HCT116 (cell line): ENCODE results near the gene UCP2. TPM values are rescaled to one million over a fixed set of nuclear protein-coding genes. Genes with fewer than 3 reads are reported as not detected.
A peak's percentile ranks its signal among the peaks of the same experiment; 100 is the strongest.

Experiments used
- ATAC-seq: fragments of 200-7000 bp; cut with Tn5 transposase; 2 replicates; pipeline ENCODE4 v1.9.1; 2020; ENCODE audit warnings: mild to moderate bottlenecking, moderate library complexity
- BruUV-seq: library from RNA; stranded (reverse); fragments of 400-500 nt; replicated peaks from 2 replicates; lab custom pipeline; 2021; lab: Mats Ljungman, UMichigan
- CTCF ChIA-PET: fragments of 300-600 bp; sonication (Branson Sonifier 250); formaldehyde crosslinking; loops from one replicate; lab custom pipeline; 2021; ENCODE audit warnings: antibody characterized with exemption; lab: Charles Lee
- POLR2A ChIA-PET: fragments of 300-600, 350-600 bp; sonication (Branson Sonifier 250); formaldehyde crosslinking; loops from one replicate; lab custom pipeline; 2021; ENCODE audit warnings: antibody characterized with exemption; lab: Charles Lee
- RAD21 ChIA-PET, 2 experiments: fragments of 300-600 bp; sonication (Branson Sonifier 250); formaldehyde crosslinking; loops; one replicate each; lab custom pipeline; 2023; ENCODE audit warnings: low total read pairs in 2 of 2; ENCODE audit not compliant: uncharacterized antibody in 2 of 2, unreplicated experiment in 2 of 2, low non-redundant PET in 1 of 2; lab: Charles Lee
- DNase-seq: peaks from one replicate; pipeline ENCODE4 v3.0.0-alpha.2; 2010; ENCODE audit warnings: low read depth, low spot score
- H2AFZ ChIP-seq: fragments of 200-600 bp; shearing (Covaris generic), sonication (generic); 2 replicates; pipeline ENCODE4 v1.6.1; 2017; ENCODE audit warnings: low read depth, mixed run types, mixed read lengths, antibody characterized with exemption, low read length; ENCODE audit not compliant: poor library complexity, severe bottlenecking
- H3K27ac ChIP-seq: 2 replicates; pipeline ENCODE4 v1.5.1; 2012; ENCODE audit warnings: low read depth, low read length
- H3K27me3 ChIP-seq: fragments of 200-600 bp; sonication (generic); 2 replicates; pipeline ENCODE4 v1.6.1; 2016; ENCODE audit warnings: mixed run types, low read length, mixed read lengths; ENCODE audit not compliant: insufficient read depth
- H3K36me3 ChIP-seq, 2 experiments: fragments of 200-500 bp in 1 of 2; fragments of 200-600 bp in 1 of 2; sonication (Bioruptor generic) in 1 of 2; sonication (generic) in 1 of 2; 2 replicates each; pipeline versions ENCODE4 v1.5.1 to v1.6.1; 2014 to 2016; ENCODE audit warnings: low read length in 2 of 2, inconsistent platforms in 1 of 2, mixed read lengths in 1 of 2, mixed run types in 1 of 2; ENCODE audit not compliant: insufficient read depth in 2 of 2, control insufficient read depth in 1 of 2
- H3K4me1 ChIP-seq, 2 experiments: fragments of 200-600 bp in 1 of 2; sonication (generic) in 1 of 2; 2 replicates each; pipeline versions ENCODE4 v1.5.1 to v1.6.1; 2012 to 2017; ENCODE audit warnings: low read length in 2 of 2, inconsistent platforms in 1 of 2, mild to moderate bottlenecking in 1 of 2, mixed read lengths in 1 of 2, mixed run types in 1 of 2, moderate library complexity in 1 of 2; ENCODE audit not compliant: insufficient read depth in 2 of 2, control insufficient read depth in 1 of 2
- H3K4me2 ChIP-seq: fragments of 200-600 bp; sonication (generic); 2 replicates; pipeline ENCODE4 v1.6.1; 2017; ENCODE audit warnings: mixed run types, low read length, mixed read lengths
- H3K4me3 ChIP-seq, 2 experiments: fragments of 200-600 bp in 1 of 2; sonication (generic) in 1 of 2; replicated peaks in 1 of 2; 2 replicates each; pipeline ENCODE4 v1.5.1; 2011 to 2016; ENCODE audit warnings: low read length in 2 of 2, control low read depth in 1 of 2, low read depth in 1 of 2, mild to moderate bottlenecking in 1 of 2, mixed read lengths in 1 of 2, mixed run types in 1 of 2
- H3K79me2 ChIP-seq: fragments of 200-600 bp; sonication (generic); 2 replicates; pipeline ENCODE4 v1.6.1; 2017; ENCODE audit warnings: mild to moderate bottlenecking, mixed run types, low read length, moderate library complexity, mixed read lengths; ENCODE audit not compliant: insufficient read depth
- H3K9ac ChIP-seq: fragments of 200-600 bp; sonication (generic); 2 replicates; pipeline ENCODE4 v1.6.1; 2016; ENCODE audit warnings: low read length, mixed read lengths
- H3K9me2 ChIP-seq: fragments of 200-600 bp; sonication (generic), shearing (Covaris generic); 2 replicates; pipeline ENCODE4 v1.6.1; 2017; ENCODE audit warnings: mixed run types, mild to moderate bottlenecking, moderate library complexity; ENCODE audit not compliant: insufficient read depth
- H3K9me3 ChIP-seq, 2 experiments: fragments of 200-500 bp in 1 of 2; fragments of 200-600 bp in 1 of 2; sonication (Bioruptor generic) in 1 of 2; sonication (generic) in 1 of 2; 2 replicates each; pipeline ENCODE4 v1.6.1; 2014 to 2017; ENCODE audit warnings: low read length in 2 of 2, mixed read lengths in 2 of 2, inconsistent platforms in 1 of 2, low read depth in 1 of 2, mild to moderate bottlenecking in 1 of 2, mixed run types in 1 of 2, moderate library complexity in 1 of 2; ENCODE audit not compliant: control insufficient read depth in 1 of 2, insufficient read depth in 1 of 2
- H4K20me1 ChIP-seq: fragments of 200-600 bp; sonication (generic), shearing (Covaris generic); 2 replicates; pipeline ENCODE4 v1.6.1; 2017; ENCODE audit warnings: mixed run types, mild to moderate bottlenecking, moderate library complexity; ENCODE audit not compliant: insufficient read depth
- CBX3 ChIP-seq: IDR thresholded peaks from 2 replicates; pipeline ENCODE4 v1.6.1; 2012; ENCODE audit warnings: low read depth
- CEBPB ChIP-seq: IDR thresholded peaks from 2 replicates; pipeline ENCODE4 v1.6.1; 2012; ENCODE audit warnings: low read depth
- EGR1 ChIP-seq: IDR thresholded peaks from 2 replicates; pipeline ENCODE4 v1.6.1; 2012; ENCODE audit warnings: low read depth
- EZH2 ChIP-seq: fragments of 200-600 bp; sonication (generic); IDR thresholded peaks from 2 replicates; pipeline ENCODE4 v1.6.1; 2017; ENCODE audit warnings: antibody characterized with exemption, mixed run types
- EZH2phosphoT487 ChIP-seq: fragments of 200-600 bp; IDR thresholded peaks from 2 replicates; pipeline ENCODE4 v1.6.1; 2018; ENCODE audit warnings: antibody characterized with exemption, borderline replicate concordance
- FOSL1 ChIP-seq: IDR thresholded peaks from 2 replicates; pipeline ENCODE4 v1.6.1; 2012; ENCODE audit warnings: low read depth
- POLR2AphosphoS5 ChIP-seq: IDR thresholded peaks from 2 replicates; pipeline ENCODE4 v1.6.1; 2011; ENCODE audit warnings: mild to moderate bottlenecking, low read depth, low read length, moderate library complexity
- RAD21 ChIP-seq: IDR thresholded peaks from 2 replicates; pipeline ENCODE4 v1.6.1; 2012; ENCODE audit warnings: low read depth, mild to moderate bottlenecking
- YY1 ChIP-seq: IDR thresholded peaks from 2 replicates; pipeline ENCODE4 v1.6.1; 2011; ENCODE audit warnings: low read length, low read depth, moderate library complexity, mild to moderate bottlenecking; ENCODE audit not compliant: insufficient replicate concordance; ENCODE audit errors: extremely low read depth
- ZFX ChIP-seq: fragments of 450-650 bp; IDR thresholded peaks from 2 replicates; pipeline ENCODE4 v1.6.1; 2017
- ZNF274 ChIP-seq: fragments of 200-500 bp; sonication (Bioruptor generic); IDR thresholded peaks from 2 replicates; pipeline ENCODE4 v1.6.1; 2014; ENCODE audit warnings: mild to moderate bottlenecking, low read depth, low read length, inconsistent platforms
- intact Hi-C: fragments of 100-400 bp; cut with micrococcal nuclease; formaldehyde crosslinking; loops from 2 replicates; pipeline ENCODE4 v1.10.0; 2022
- total RNA-seq: library from RNA; stranded (reverse); gene quantifications from one replicate; pipeline ENCODE4 v1.2.1, GENCODE V29; 2021; ENCODE audit not compliant: unreplicated experiment
- TF ChIP-seq, protein P1 (sequence below): IDR thresholded peaks from 2 replicates; pipeline ENCODE4 v1.6.1; 2012; ENCODE audit warnings: low read depth
- TF ChIP-seq, protein P2 (sequence below): IDR thresholded peaks from 2 replicates; pipeline ENCODE4 v1.6.1; 2012
- TF ChIP-seq, protein P3 (sequence below), 3 experiments: fragments of 200-600 bp in 1 of 3; sonication (generic) in 1 of 3; IDR thresholded peaks in 2 of 3; conservative IDR thresholded peaks in 1 of 3; 2 replicates each; pipeline ENCODE4 v1.5.1; 2012 to 2017; ENCODE audit warnings: low read depth in 2 of 3, low read length in 2 of 3, antibody characterized with exemption in 1 of 3, borderline replicate concordance in 1 of 3, control low read depth in 1 of 3, mild to moderate bottlenecking in 1 of 3, mixed read lengths in 1 of 3, mixed run types in 1 of 3, moderate library complexity in 1 of 3; ENCODE audit not compliant: insufficient read depth in 1 of 3

UCP2 gene
- total RNA-seq, 1 experiment from 2014 or later = 20.4 TPM

DNA sequence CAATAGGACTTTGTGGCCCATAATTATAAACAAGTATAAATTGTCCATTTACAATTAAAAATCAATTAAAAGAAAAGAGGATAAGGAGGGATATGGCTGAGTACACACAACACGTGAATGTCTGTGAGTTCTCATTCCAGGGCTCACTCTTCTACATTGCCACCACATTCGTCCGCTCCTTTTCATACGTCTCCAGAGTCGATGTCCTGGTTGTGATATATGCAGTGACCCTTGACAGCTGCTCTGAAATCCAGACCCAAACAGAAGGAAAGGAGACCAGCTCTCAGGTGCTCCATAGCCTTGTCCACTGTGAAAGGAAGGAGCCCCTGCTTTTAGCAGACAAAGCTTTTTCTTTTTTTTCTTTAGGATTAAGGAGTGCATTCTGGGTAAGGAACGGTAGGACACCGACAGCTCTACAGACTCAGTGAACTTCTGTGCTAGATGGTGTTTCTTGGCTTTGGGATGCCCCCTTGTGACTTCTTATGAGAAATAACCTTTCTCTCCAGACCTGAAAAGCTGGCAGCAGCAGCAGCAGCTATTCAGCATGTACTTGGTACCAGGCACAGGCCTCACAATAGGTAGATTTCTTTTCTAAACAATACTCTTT, 51.5 kb downstream of the UCP2 start:
- DNase-seq = peak; percentile 79
- Histone ChIP-seq H3K79me2 (no peaks in the 10 kb centered on the region), H3K9me3 (no peaks in the 10 kb centered on the region), H2AFZ (no peak overlapping the region), H3K4me1 (peaks cover 3% of the 10 kb centered on the region in 2 experiments; a peak in 3 of 4 replicates), H3K9ac (no peak overlapping the region)
- POLR2A ChIA-PET = interaction anchor here (0.6 to 1.3 kb wide), 3 partner anchors 143 to 240 kb away, joined by 3 to 4 read pairs (median 3); no protein-coding TSS in a partner anchor
- BruUV-seq = no TSS peak
- TF ChIP-seq EGR1 (no peak), CEBPB (no peak), EZH2 (no peak), FOSL1 (no peak), YY1 (no peak), POLR2AphosphoS5 (no peak), RAD21 (peak; percentile 93), EZH2phosphoT487 (no peak), CBX3 (no peak), ZFX (no peak), ZNF274 (no peak)
- TF ChIP-seq, protein P1, sequence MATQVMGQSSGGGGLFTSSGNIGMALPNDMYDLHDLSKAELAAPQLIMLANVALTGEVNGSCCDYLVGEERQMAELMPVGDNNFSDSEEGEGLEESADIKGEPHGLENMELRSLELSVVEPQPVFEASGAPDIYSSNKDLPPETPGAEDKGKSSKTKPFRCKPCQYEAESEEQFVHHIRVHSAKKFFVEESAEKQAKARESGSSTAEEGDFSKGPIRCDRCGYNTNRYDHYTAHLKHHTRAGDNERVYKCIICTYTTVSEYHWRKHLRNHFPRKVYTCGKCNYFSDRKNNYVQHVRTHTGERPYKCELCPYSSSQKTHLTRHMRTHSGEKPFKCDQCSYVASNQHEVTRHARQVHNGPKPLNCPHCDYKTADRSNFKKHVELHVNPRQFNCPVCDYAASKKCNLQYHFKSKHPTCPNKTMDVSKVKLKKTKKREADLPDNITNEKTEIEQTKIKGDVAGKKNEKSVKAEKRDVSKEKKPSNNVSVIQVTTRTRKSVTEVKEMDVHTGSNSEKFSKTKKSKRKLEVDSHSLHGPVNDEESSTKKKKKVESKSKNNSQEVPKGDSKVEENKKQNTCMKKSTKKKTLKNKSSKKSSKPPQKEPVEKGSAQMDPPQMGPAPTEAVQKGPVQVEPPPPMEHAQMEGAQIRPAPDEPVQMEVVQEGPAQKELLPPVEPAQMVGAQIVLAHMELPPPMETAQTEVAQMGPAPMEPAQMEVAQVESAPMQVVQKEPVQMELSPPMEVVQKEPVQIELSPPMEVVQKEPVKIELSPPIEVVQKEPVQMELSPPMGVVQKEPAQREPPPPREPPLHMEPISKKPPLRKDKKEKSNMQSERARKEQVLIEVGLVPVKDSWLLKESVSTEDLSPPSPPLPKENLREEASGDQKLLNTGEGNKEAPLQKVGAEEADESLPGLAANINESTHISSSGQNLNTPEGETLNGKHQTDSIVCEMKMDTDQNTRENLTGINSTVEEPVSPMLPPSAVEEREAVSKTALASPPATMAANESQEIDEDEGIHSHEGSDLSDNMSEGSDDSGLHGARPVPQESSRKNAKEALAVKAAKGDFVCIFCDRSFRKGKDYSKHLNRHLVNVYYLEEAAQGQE = no peak
- TF ChIP-seq, protein P2, sequence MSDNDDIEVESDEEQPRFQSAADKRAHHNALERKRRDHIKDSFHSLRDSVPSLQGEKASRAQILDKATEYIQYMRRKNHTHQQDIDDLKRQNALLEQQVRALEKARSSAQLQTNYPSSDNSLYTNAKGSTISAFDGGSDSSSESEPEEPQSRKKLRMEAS = no peak
- TF ChIP-seq, protein P3, sequence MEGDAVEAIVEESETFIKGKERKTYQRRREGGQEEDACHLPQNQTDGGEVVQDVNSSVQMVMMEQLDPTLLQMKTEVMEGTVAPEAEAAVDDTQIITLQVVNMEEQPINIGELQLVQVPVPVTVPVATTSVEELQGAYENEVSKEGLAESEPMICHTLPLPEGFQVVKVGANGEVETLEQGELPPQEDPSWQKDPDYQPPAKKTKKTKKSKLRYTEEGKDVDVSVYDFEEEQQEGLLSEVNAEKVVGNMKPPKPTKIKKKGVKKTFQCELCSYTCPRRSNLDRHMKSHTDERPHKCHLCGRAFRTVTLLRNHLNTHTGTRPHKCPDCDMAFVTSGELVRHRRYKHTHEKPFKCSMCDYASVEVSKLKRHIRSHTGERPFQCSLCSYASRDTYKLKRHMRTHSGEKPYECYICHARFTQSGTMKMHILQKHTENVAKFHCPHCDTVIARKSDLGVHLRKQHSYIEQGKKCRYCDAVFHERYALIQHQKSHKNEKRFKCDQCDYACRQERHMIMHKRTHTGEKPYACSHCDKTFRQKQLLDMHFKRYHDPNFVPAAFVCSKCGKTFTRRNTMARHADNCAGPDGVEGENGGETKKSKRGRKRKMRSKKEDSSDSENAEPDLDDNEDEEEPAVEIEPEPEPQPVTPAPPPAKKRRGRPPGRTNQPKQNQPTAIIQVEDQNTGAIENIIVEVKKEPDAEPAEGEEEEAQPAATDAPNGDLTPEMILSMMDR (IDR thresholded peaks at IDR 0.05 in 2 of 3, conservative IDR thresholded peaks at IDR 0.05 in 1 of 3; ENCODE audit: borderline replicate concordance in 1 of 3, insufficient read depth in 1 of 3, low read depth in 2 of 3, low read length in 2 of 3) = peak; percentile 49 to 74 (median 60); a peak in 5 of 6 replicates
- TF ChIP-seq, all 23 proteins: peak for 2
- ChIA-PET CTCF (interaction anchor here (0.5 to 2.6 kb wide), 28 partner anchors 10 to 580 kb away, joined by 3 to 49 read pairs (median 4); partner anchors contain the start of genes DNAJB13, MRPL48 and RAB6A), RAD21 (interaction anchor here (0.6 to 1.8 kb wide), 5 partner anchors 111 to 306 kb away, joined by 3 to 8 read pairs (median 4); no protein-coding TSS in a partner anchor)
- Histone ChIP-seq H3K36me3 (no peaks in the 10 kb centered on the region), H3K4me3 (no peak overlapping the region), H3K4me2 (no peak overlapping the region; the same call in 1 of the 2 replicates), H3K27ac (no peak overlapping the region), H4K20me1 (no peaks in the 10 kb centered on the region), H3K9me2 (no peaks in the 10 kb centered on the region), H3K27me3 (no peaks in the 10 kb centered on the region)
- peak; percentile 100 for ATAC-seq
- intact Hi-C loops = loop anchor here (1.0 to 5.0 kb wide), 6 partner anchors 144 to 528 kb away; partner anchors contain the start of genes MRPL48 and RAB6A
